ENCODE results near the gene IHH. TPM values are rescaled to one million over a fixed set of nuclear protein-coding genes. Genes with fewer than 3 reads are reported as not detected.

IHH gene
- total RNA-seq, 1 donor from 2014 or later: not detected

GRCh38 chr2:219037783-219038499 lies 22.8 kb downstream of the IHH start:
- peaks cover 14% of the 10 kb centered on the region for H3K4me1 Mint-ChIP-seq (ENCODE audit: unreplicated experiment)
- DNase-seq (ENCODE audit: low spot score): no peak
- TF ChIP-seq CTCF (IDR thresholded peaks at IDR 0.05; ENCODE audit: unreplicated experiment): no peak
- H3K4me3 Mint-ChIP-seq (ENCODE audit: unreplicated experiment): no peak overlapping the region
- no peak overlapping the region for H3K27ac Mint-ChIP-seq (ENCODE audit: unreplicated experiment)
- no peaks in the 10 kb centered on the region for H3K36me3 Mint-ChIP-seq (ENCODE audit: low read depth, unreplicated experiment)
- H3K27me3 Mint-ChIP-seq (ENCODE audit: unreplicated experiment): no peaks in the 10 kb centered on the region
- no peaks in the 10 kb centered on the region for H3K9me3 Mint-ChIP-seq (ENCODE audit: unreplicated experiment)

GRCh38 chr2:219035942-219036341 lies 24.8 kb downstream of the IHH start:
- Mint-ChIP-seq H3K27ac (ENCODE audit: unreplicated experiment) (no peak overlapping the region), H3K36me3 (ENCODE audit: low read depth, unreplicated experiment) (no peaks in the 10 kb centered on the region), H3K9me3 (ENCODE audit: unreplicated experiment) (no peaks in the 10 kb centered on the region), H3K4me1 (ENCODE audit: unreplicated experiment) (no peaks in the 10 kb centered on the region), H3K4me3 (ENCODE audit: unreplicated experiment) (no peak overlapping the region), H3K27me3 (ENCODE audit: unreplicated experiment) (no peaks in the 10 kb centered on the region)
- DNase-seq (ENCODE audit: low spot score): no peak
- TF ChIP-seq CTCF (IDR thresholded peaks at IDR 0.05; ENCODE audit: unreplicated experiment): no peak

- DNase-seq (ENCODE audit: low spot score): no peak
- H3K36me3 Mint-ChIP-seq (ENCODE audit: low read depth, unreplicated experiment): no peaks in the 10 kb centered on the region
- TF ChIP-seq CTCF (IDR thresholded peaks at IDR 0.05; ENCODE audit: unreplicated experiment): no peak
- no peak overlapping the region for H3K4me3 Mint-ChIP-seq (ENCODE audit: unreplicated experiment)
- no peaks in the 10 kb centered on the region for H3K9me3 Mint-ChIP-seq (ENCODE audit: unreplicated experiment)
- H3K4me1 Mint-ChIP-seq (ENCODE audit: unreplicated experiment): no peaks in the 10 kb centered on the region
- no peak overlapping the region for H3K27ac Mint-ChIP-seq (ENCODE audit: unreplicated experiment)
- H3K27me3 Mint-ChIP-seq (ENCODE audit: unreplicated experiment): no peaks in the 10 kb centered on the region
Observed at GRCh38 chr2:219034823-219035222, 25.9 kb downstream of the IHH start.

- no peak overlapping the region for H3K27ac Mint-ChIP-seq (ENCODE audit: unreplicated experiment)
Observed at GRCh38 chr2:219032051-219032745, 28.5 kb downstream of the IHH start.

More at GRCh38 chr2:219032051-219032745, 28.5 kb downstream of the IHH start:
- no peak for TF ChIP-seq CTCF (IDR thresholded peaks at IDR 0.05; ENCODE audit: unreplicated experiment)
- Mint-ChIP-seq H3K4me1 (ENCODE audit: unreplicated experiment) (no peaks in the 10 kb centered on the region), H3K27me3 (ENCODE audit: unreplicated experiment) (peaks cover 2% of the 10 kb centered on the region), H3K4me3 (ENCODE audit: unreplicated experiment) (no peak overlapping the region), H3K36me3 (ENCODE audit: low read depth, unreplicated experiment) (no peaks in the 10 kb centered on the region), H3K9me3 (ENCODE audit: unreplicated experiment) (no peaks in the 10 kb centered on the region)
- no peak for DNase-seq (ENCODE audit: low spot score)

Data from endothelial cell (in vitro differentiated cells).